Activated CD8-positive, alpha-beta memory T cell treated with anti-CD3 and anti-CD28 coated beads, Interleukin-2, amount 50 U/mL, for 4 hours (primary cell): ENCODE results near the gene NFYA.

ENCODE experiments used
- DNase-seq: peaks from one replicate; pipeline ENCODE4 v3.0.0-alpha.2; 2020

The NFYA gene

DNA sequence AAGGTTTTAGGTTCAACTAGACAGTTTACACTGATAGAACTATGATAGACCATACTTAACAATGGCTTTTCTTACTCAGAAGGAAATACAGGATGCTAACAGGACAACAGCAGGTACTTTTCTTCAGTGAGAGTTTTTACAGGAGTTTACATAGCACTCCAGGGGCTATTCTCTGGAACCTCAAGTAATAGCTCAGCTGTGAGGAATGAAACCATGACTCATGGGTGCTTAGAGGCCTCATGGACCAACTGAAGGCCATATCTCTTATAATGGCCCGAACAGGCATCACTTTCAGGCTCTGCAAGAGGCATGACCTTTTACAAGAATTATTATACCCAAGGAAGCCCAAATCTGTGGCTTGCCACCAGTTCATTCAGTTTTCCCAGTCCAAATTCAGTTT is 49.6 kb downstream of the NFYA start:
- DNase-seq, result no peak

DNA sequence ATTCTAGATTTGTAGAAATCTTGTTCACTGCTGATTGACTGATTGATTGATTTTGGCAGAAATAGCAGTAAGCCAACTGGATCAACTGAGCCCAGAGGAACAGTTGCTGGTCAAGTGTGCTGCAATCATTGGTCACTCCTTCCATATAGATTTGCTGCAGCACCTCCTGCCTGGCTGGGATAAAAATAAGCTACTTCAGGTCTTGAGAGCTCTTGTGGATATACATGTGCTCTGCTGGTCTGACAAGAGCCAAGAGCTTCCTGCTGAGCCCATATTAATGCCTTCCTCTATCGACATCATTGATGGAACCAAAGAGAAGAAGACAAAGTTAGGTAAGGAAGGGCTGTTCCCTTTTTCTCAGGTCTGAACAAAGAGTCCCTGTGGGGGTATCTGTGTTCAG is 50.1 kb downstream of the NFYA start:
- no peak for DNase-seq

DNA sequence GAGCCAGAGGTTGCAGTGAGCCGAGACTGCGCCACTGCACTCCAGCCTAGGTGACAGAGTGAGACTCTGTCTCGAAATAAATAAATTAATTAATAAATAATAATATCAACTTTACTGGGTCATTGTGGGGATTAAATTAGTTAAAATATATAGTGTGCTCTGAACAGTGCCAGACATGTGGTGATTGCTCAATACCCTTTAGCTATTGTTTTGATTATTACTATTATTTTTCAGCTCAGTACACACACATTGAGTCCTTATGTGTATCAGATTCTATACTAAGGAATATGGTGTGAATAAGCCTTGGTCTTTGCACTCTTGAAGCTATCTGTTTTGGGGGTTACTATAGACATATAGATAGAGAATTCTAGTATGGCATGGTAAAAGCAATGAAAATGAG is 52.5 kb downstream of the NFYA start:
- no peak for DNase-seq

DNA sequence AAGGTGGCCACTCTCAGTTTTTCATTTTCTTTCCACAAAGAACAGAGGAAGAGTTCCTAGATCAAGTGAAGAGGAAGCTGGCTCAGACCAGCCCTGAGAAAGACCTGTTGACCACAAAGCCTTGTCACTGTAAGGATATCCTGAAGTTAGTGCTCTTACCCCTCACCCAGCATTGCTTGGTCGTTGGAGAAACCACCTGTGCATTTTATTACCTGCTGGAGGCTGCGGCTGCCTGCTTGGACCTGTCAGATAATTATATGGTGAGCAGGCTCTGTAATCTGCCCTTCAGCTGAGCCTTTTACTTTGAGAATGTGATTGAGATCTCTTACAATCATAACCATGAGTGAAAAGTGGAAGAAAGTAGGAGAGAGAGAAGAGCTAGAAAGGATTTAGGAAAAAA is 59.5 kb downstream of the NFYA start:
- DNase-seq, result no peak

GRCh38 chr6:41135062-41135832 is 62.5 kb downstream of the NFYA start:
- DNase-seq, result no peak

GRCh38 chr6:41136911-41137310 is 64.1 kb downstream of the NFYA start:
- DNase-seq, result no peak

- DNase-seq, result no peak
These were observed 75.1 kb downstream of the NFYA start for GRCh38 chr6:41147917-41148316.
